Right atrium auricular region (tissue), 2 donors: ENCODE data around the gene BTBD7. TPM values are rescaled to one million over a fixed set of nuclear protein-coding genes. Genes with fewer than 3 reads are reported as not detected.

ENCODE experiments used
- DNase-seq: peaks from one replicate; pipeline ENCODE4 v3.0.0-alpha.2; 2019; ENCODE audit warnings: low spot score
- H3K27ac ChIP-seq, 2 donors: fragments of 200-600 bp; sonication (generic); 1 replicate in 1 of 2; 2 replicates in 1 of 2; pipeline ENCODE4 v1.5.1; 2016 to 2019
- H3K27me3 ChIP-seq, 2 donors: fragments of 200-600 bp; sonication (generic); one replicate each; pipeline versions ENCODE4 v1.5.1 to v1.6.0; 2017 to 2019
- H3K36me3 ChIP-seq: fragments of 200-600 bp; sonication (generic); one replicate; pipeline ENCODE4 v1.5.1; 2016
- H3K4me1 ChIP-seq, 2 donors: fragments of 200-600 bp; sonication (generic); one replicate each; pipeline versions ENCODE4 v1.5.1 to v1.6.0; 2017 to 2019
- H3K4me3 ChIP-seq, 2 donors: fragments of 200-600 bp; sonication (generic); 1 replicate in 1 of 2; 2 replicates in 1 of 2; pipeline ENCODE4 v1.5.1; 2017 to 2019; ENCODE audit warnings: mild to moderate bottlenecking in 1 of 2, moderate library complexity in 1 of 2
- H3K9me3 ChIP-seq, 2 donors: fragments of 200-600 bp; sonication (generic); one replicate each; pipeline ENCODE4 v1.5.1; 2019
- total RNA-seq, 2 donors: library from RNA; depleted of rRNA; stranded (reverse); fragments of >200 nt; gene quantifications; one replicate each; pipeline ENCODE4 v1.1.0, GENCODE V29; 2016
- TF ChIP-seq, protein P1 (sequence below), 2 donors: fragments of 200-600 bp; sonication (generic); IDR thresholded peaks; one replicate each; pipeline ENCODE4 v1.5.1; 2019; ENCODE audit warnings: antibody characterized with exemption in 2 of 2

Gene BTBD7, protein sequence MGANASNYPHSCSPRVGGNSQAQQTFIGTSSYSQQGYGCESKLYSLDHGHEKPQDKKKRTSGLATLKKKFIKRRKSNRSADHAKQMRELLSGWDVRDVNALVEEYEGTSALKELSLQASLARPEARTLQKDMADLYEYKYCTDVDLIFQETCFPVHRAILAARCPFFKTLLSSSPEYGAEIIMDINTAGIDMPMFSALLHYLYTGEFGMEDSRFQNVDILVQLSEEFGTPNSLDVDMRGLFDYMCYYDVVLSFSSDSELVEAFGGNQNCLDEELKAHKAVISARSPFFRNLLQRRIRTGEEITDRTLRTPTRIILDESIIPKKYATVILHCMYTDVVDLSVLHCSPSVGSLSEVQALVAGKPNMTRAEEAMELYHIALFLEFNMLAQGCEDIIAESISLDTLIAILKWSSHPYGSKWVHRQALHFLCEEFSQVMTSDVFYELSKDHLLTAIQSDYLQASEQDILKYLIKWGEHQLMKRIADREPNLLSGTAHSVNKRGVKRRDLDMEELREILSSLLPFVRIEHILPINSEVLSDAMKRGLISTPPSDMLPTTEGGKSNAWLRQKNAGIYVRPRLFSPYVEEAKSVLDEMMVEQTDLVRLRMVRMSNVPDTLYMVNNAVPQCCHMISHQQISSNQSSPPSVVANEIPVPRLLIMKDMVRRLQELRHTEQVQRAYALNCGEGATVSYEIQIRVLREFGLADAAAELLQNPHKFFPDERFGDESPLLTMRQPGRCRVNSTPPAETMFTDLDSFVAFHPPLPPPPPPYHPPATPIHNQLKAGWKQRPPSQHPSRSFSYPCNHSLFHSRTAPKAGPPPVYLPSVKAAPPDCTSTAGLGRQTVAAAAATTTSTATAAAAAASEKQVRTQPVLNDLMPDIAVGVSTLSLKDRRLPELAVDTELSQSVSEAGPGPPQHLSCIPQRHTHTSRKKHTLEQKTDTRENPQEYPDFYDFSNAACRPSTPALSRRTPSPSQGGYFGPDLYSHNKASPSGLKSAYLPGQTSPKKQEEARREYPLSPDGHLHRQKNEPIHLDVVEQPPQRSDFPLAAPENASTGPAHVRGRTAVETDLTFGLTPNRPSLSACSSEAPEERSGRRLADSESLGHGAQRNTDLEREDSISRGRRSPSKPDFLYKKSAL
- total RNA-seq, result 10 to 100 TPM; 13.3 to 17.6 TPM

DNA sequence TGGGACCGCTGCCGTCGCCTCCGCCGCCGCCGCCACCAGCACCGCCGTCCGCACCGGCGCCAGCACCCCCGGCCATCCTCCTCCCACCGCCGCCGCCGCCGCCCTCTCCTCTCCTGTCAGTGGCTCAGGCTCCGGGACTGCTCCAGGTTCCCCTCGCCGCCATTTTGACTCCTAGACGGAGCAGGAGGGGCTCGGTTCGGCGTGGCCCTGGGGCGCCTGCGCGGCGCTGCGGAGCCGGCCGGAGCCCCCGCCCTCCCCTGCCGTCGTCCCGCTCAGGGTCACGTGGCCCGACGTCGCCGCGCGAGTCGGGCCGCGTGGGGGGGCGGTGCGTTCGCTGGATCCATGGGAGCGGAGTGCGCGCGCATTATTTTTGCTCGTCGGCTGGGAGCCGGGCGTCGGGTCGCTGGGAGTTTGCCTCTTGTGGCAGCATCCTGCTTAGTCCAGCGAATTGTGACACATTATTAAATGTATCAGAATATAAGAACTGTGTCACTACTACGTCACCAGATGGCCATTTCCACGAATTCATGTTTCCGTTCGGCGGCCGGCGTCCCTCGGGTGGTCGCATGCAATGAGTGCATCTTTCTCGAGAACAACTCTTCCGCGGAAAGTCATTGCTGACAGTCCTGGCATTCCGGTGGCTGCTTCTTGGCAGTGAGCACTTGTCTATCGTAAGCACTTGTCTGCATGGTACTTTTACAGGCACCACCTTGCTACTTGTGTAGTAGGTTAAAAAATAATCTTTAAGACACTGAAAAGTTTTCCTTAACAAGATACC is at the start of gene BTBD7:
Gene BTBD7 (minus strand): TSS at position 184 of the 778 bp plus-strand sequence. CDS start 36,985 bp downstream, outside the sequence.
- DNase-seq, result peak; percentile 95
- H3K9me3 ChIP-seq, result no peaks in the 10 kb centered on the region

DNA sequence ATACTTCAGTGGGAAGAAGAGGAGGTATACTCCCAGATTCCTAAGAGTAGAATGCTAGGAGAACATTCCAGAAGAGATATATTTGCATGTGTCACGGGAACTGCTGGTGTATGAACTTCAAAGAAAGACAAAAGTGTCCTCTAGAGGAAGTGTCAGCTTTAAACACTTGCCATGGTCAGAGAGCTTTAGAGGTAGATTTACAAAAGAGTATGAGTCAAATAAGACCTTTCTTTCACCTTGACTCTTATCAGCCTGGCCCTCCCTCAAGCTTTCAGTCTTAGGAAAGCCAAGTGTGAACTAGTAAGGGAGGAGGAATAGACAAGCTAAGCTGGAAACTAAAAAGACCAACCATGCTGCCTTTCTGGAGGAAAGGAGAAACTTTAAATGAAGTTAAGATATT is 48.8 kb upstream of the BTBD7 start:
- Histone ChIP-seq H3K4me1 (no peaks in the 10 kb centered on the region), H3K27ac (no peak overlapping the region), H3K27me3 (no peaks in the 10 kb centered on the region), H3K9me3 (no peaks in the 10 kb centered on the region), H3K36me3 (no peaks in the 10 kb centered on the region), H3K4me3 (no peak overlapping the region)
- TF ChIP-seq, protein P1, sequence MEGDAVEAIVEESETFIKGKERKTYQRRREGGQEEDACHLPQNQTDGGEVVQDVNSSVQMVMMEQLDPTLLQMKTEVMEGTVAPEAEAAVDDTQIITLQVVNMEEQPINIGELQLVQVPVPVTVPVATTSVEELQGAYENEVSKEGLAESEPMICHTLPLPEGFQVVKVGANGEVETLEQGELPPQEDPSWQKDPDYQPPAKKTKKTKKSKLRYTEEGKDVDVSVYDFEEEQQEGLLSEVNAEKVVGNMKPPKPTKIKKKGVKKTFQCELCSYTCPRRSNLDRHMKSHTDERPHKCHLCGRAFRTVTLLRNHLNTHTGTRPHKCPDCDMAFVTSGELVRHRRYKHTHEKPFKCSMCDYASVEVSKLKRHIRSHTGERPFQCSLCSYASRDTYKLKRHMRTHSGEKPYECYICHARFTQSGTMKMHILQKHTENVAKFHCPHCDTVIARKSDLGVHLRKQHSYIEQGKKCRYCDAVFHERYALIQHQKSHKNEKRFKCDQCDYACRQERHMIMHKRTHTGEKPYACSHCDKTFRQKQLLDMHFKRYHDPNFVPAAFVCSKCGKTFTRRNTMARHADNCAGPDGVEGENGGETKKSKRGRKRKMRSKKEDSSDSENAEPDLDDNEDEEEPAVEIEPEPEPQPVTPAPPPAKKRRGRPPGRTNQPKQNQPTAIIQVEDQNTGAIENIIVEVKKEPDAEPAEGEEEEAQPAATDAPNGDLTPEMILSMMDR (IDR thresholded peaks at IDR 0.05), result no peak
- DNase-seq, result no peak

More for the DNA sequence above, at the start of gene BTBD7:
- no peaks in the 10 kb centered on the region for H3K27me3 ChIP-seq
- H3K4me3 ChIP-seq, result peak within 1 kb of the TSS; percentile 71 to 96
- peaks cover 0 to 28% of the 10 kb centered on the region in 2 donors for H3K4me1 ChIP-seq
- no peaks in the 10 kb centered on the region for H3K36me3 ChIP-seq
- peak within 1 kb of the TSS; percentile 94 to 99 for H3K27ac ChIP-seq
- TF ChIP-seq, protein P1 (IDR thresholded peaks at IDR 0.05), result peak in 1 of 2 donors; percentile 39

DNA sequence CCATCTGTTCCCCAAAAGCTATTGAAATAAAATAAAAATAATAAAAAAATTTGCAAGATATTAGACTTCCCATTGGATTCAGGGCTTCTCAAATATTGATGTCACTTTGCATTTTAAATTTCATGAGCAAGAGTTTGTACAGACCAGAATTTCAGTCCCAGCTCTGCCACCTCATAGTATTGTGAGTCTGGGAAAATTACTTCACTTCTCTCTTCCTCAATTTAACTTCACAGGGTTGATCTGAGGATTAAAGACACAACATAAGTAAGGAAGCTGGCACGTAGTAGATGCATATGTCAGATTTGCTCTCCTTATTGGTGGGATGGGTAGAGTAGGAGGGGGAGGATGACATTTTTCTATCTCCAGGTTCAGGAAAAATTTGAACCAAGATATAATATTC is 47.0 kb upstream of the BTBD7 start:
- H3K36me3 ChIP-seq, result no peaks in the 10 kb centered on the region
- H3K4me1 ChIP-seq, result no peaks in the 10 kb centered on the region
- H3K4me3 ChIP-seq, result no peak overlapping the region
- TF ChIP-seq, protein P1 (IDR thresholded peaks at IDR 0.05), result no peak
- H3K27ac ChIP-seq, result no peak overlapping the region
- H3K9me3 ChIP-seq, result no peaks in the 10 kb centered on the region
- no peaks in the 10 kb centered on the region for H3K27me3 ChIP-seq
- DNase-seq, result no peak

DNA sequence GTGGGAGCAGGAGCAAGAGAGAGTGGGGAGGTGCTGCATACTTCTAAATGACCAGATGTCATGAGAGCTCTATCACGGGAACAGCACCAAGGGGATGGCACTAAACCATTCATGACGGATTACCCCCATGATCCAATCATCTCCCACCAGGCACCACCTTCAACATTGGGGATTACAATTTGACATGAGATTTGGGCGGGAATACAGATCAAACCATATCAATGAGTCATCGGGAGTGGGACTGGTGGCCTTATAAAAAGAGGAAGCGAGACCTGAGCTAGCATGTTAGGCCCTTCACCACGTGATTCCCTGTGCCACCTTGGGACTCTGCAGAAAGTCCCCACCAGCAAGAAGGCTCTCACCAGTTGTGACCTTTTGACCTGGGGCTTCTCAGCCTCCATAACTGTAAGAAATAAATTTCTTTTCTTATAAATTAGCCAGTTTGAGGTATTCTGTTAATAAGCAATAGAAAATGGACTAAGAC is 42.9 kb upstream of the BTBD7 start:
- H3K4me3 ChIP-seq, result no peak overlapping the region
- H3K4me1 ChIP-seq, result no peaks in the 10 kb centered on the region
- TF ChIP-seq, protein P1 (IDR thresholded peaks at IDR 0.05), result no peak
- peaks cover 0 to 14% of the 10 kb centered on the region in 2 donors for H3K9me3 ChIP-seq
- H3K27ac ChIP-seq, result no peak overlapping the region
- H3K27me3 ChIP-seq, result no peaks in the 10 kb centered on the region
- H3K36me3 ChIP-seq, result no peaks in the 10 kb centered on the region
- DNase-seq, result no peak
